Hepatocyte (in vitro differentiated cells): ENCODE measurements around the gene ADGRD1.

ENCODE experiments used
- CTCF ChIP-seq: fragments of 200-600 bp; sonication (generic); IDR thresholded peaks from 2 replicates; pipeline ENCODE4 v1.5.1; 2016; ENCODE audit warnings: antibody characterized with exemption, mild to moderate bottlenecking; ENCODE audit not compliant: poor library complexity
- EZH2 ChIP-seq: fragments of 200-600 bp; sonication (generic); IDR thresholded peaks from 2 replicates; pipeline ENCODE4 v1.6.1; 2016; ENCODE audit warnings: antibody characterized with exemption, mild to moderate bottlenecking, borderline replicate concordance

GRCh38 chr12:131085125-131085815 lies 131.6 kb downstream of the ADGRD1 start:
- TF ChIP-seq CTCF (no peak), EZH2 (no peak)
